Body of pancreas (tissue), 4 donors: Measurements from ENCODE around the gene MS4A6E.

Experiments used
- CTCF ChIP-seq, 7 experiments: fragments of 450-650 bp in 4 of 7; fragments of 200-600 bp in 3 of 7; sonication (generic) in 3 of 7; IDR thresholded peaks; one replicate each; pipeline ENCODE4 v1.5.1; 2016 to 2019; ENCODE audit warnings: antibody characterized with exemption in 7 of 7
- POLR2A ChIP-seq, 3 donors: fragments of 450-650 bp; IDR thresholded peaks; one replicate each; pipeline ENCODE4 v1.6.1; 2016; ENCODE audit warnings: antibody characterized with exemption in 3 of 3, mild to moderate bottlenecking in 2 of 3

- TF ChIP-seq CTCF (IDR thresholded peaks at IDR 0.05) (no peak), POLR2A (IDR thresholded peaks at IDR 0.05) (no peak)
These were observed 44.8 kb downstream of the MS4A6E start for GRCh38 chr11:60371854-60372253.
